Measurements from ENCODE around the gene FARS2.

The FARS2 gene

GRCh38 chr6:5459346-5459745 is 198.0 kb downstream of the FARS2 start:
- H3K27ac ChIP-seq, result no peak overlapping the region
- TF ChIP-seq, protein P1, sequence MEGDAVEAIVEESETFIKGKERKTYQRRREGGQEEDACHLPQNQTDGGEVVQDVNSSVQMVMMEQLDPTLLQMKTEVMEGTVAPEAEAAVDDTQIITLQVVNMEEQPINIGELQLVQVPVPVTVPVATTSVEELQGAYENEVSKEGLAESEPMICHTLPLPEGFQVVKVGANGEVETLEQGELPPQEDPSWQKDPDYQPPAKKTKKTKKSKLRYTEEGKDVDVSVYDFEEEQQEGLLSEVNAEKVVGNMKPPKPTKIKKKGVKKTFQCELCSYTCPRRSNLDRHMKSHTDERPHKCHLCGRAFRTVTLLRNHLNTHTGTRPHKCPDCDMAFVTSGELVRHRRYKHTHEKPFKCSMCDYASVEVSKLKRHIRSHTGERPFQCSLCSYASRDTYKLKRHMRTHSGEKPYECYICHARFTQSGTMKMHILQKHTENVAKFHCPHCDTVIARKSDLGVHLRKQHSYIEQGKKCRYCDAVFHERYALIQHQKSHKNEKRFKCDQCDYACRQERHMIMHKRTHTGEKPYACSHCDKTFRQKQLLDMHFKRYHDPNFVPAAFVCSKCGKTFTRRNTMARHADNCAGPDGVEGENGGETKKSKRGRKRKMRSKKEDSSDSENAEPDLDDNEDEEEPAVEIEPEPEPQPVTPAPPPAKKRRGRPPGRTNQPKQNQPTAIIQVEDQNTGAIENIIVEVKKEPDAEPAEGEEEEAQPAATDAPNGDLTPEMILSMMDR (conservative IDR thresholded peaks at IDR 0.05), result no peak
- TF ChIP-seq ZFX (IDR thresholded peaks at IDR 0.05), result no peak

DNA sequence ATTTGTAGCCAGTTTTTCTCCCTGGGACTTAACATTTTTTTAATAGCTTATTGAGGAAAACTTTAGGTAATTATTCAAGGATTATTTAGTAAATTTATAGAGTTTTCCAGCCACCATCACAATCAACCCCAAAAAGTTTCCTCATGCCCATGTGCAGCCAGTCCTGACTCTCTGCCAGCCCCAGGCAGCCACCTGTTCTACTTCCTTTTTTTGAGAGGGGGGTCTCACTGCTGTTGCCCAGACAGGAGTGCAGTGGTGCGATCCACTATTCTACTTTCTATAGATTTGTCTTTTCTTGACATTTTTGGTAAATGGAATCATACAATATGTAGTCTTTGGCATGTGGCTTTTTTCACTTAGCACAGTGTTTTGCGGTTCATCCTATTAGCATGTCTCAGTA is 200.1 kb downstream of the FARS2 start:
- no peak overlapping the region for H3K27ac ChIP-seq
- TF ChIP-seq ZFX (IDR thresholded peaks at IDR 0.05), result no peak
- TF ChIP-seq, protein P1 (conservative IDR thresholded peaks at IDR 0.05), result no peak

DNA sequence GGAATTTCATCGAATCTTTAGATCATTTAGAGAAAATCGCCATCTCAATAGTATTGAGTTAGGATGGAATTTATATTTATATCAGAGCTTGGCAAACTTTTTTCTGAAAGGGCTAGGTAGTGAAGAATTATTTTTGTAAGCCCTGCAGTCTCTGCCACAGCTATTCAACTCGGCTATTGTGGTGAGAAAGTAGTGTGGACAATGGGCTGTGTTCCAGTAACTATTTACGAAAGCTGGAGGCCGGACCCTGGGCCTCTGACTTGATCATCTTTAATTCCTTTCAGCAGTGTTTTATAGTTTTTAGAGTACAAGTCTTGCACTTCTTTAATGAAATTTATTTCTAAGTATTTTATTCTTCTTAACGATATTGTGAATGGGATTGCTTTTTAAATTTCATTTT is 201.5 kb downstream of the FARS2 start:
- TF ChIP-seq, protein P1 (conservative IDR thresholded peaks at IDR 0.05), result no peak
- TF ChIP-seq ZFX (IDR thresholded peaks at IDR 0.05), result no peak
- no peak overlapping the region for H3K27ac ChIP-seq

- no peak overlapping the region for H3K27ac ChIP-seq
- TF ChIP-seq, protein P1 (conservative IDR thresholded peaks at IDR 0.05), result no peak
- TF ChIP-seq ZFX (IDR thresholded peaks at IDR 0.05), result no peak
These were observed 202.4 kb downstream of the FARS2 start for GRCh38 chr6:5463690-5464089.

GRCh38 chr6:5464099-5464885 is 203.0 kb downstream of the FARS2 start:
- no peak for TF ChIP-seq ZFX (IDR thresholded peaks at IDR 0.05)
- TF ChIP-seq, protein P1 (conservative IDR thresholded peaks at IDR 0.05), result no peak
- H3K27ac ChIP-seq, result no peak overlapping the region

GRCh38 chr6:5466281-5467136 is 205.2 kb downstream of the FARS2 start:
- no peak for TF ChIP-seq ZFX (IDR thresholded peaks at IDR 0.05)
- TF ChIP-seq, protein P1 (conservative IDR thresholded peaks at IDR 0.05), result no peak
- no peak overlapping the region for H3K27ac ChIP-seq

- TF ChIP-seq, protein P1 (conservative IDR thresholded peaks at IDR 0.05), result no peak
- no peak for TF ChIP-seq ZFX (IDR thresholded peaks at IDR 0.05)
- no peak overlapping the region for H3K27ac ChIP-seq
These were observed 207.3 kb downstream of the FARS2 start for GRCh38 chr6:5468586-5468985.
